ENCODE measurements around the gene MYT1. TPM values are rescaled to one million over a fixed set of nuclear protein-coding genes. Genes with fewer than 3 reads are reported as not detected.

MYT1 gene
- total RNA-seq, 1 donor from 2014 or later = not detected

DNA sequence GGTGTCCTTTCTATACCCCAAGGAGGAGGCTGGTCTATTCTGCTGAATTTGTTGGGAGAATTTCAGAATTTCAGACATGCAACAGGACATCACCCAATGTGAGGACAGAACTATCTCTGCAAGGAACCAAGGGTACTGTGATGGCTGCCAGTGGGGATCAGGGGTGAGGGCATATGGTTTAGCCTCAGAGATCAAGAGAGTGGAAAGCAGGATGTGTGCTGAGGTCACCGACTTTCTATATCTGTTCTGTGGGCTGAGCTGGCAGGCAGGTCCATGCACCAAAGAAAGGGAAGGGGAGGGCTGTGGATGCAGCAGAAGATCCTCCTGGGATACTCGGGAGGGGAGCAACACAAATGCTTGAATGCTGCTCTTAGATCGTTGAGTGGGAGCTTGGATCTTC, 28.8 kb downstream of the MYT1 start:
- no peak for TF ChIP-seq CTCF (IDR thresholded peaks at IDR 0.05)
- no peaks in the 10 kb centered on the region for H3K9me3 ChIP-seq
- no peak overlapping the region for H3K4me3 ChIP-seq
- H3K27ac ChIP-seq = no peak overlapping the region
- no peaks in the 10 kb centered on the region for H3K36me3 ChIP-seq
- no peaks in the 10 kb centered on the region for H3K27me3 ChIP-seq
- H3K4me1 ChIP-seq = no peaks in the 10 kb centered on the region
- intact Hi-C loops (cut with DNase I) = no loop called here
- DNase-seq (ENCODE audit: low spot score in 2 of 2) = no peak

GRCh38 chr20:64194269-64194668, 30.0 kb downstream of the MYT1 start:
- no peaks in the 10 kb centered on the region for H3K9me3 ChIP-seq
- no peak for TF ChIP-seq CTCF (IDR thresholded peaks at IDR 0.05)
- H3K4me1 ChIP-seq = no peaks in the 10 kb centered on the region
- no peak overlapping the region for H3K4me3 ChIP-seq
- H3K27me3 ChIP-seq = no peaks in the 10 kb centered on the region
- H3K27ac ChIP-seq = no peak overlapping the region
- no peak for DNase-seq (ENCODE audit: low spot score in 2 of 2)
- intact Hi-C loops (cut with DNase I) = no loop called here
- no peaks in the 10 kb centered on the region for H3K36me3 ChIP-seq

- H3K27ac ChIP-seq = no peak overlapping the region
- intact Hi-C loops (cut with DNase I) = no loop called here
- no peak for TF ChIP-seq CTCF (IDR thresholded peaks at IDR 0.05)
- H3K4me1 ChIP-seq = no peaks in the 10 kb centered on the region
- H3K27me3 ChIP-seq = no peaks in the 10 kb centered on the region
- DNase-seq (ENCODE audit: low spot score in 2 of 2) = no peak
- H3K4me3 ChIP-seq = no peak overlapping the region
- H3K36me3 ChIP-seq = no peaks in the 10 kb centered on the region
- no peaks in the 10 kb centered on the region for H3K9me3 ChIP-seq
These were observed 32.1 kb downstream of the MYT1 start for GRCh38 chr20:64196309-64196708.

DNA sequence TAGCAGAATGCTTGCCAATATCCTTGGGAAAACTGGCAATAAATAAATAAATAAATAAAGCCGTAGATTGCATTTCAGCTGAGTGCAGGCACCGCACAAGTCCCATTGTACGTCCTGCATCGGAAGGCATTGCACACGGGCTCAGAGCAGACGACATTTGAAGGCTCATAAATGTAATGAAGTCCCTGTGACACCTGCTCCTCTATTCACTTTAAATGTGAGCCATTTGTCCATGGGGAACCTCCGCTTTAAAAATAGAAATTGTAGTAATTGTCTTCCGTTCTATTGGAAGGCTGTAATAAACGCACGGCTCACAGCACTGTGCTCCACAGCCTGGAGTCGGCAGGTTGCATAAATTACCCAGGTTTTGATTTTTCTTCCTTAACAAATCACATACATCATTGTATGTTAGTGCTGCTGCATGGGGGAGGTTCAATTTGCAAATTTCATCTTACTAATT, 32.6 kb downstream of the MYT1 start:
- Histone ChIP-seq H3K27ac (no peak overlapping the region), H3K27me3 (no peaks in the 10 kb centered on the region), H3K4me1 (no peaks in the 10 kb centered on the region), H3K9me3 (no peaks in the 10 kb centered on the region), H3K4me3 (no peak overlapping the region), H3K36me3 (no peaks in the 10 kb centered on the region)
- TF ChIP-seq CTCF (IDR thresholded peaks at IDR 0.05) = no peak
- intact Hi-C loops (cut with DNase I) = no loop called here
- DNase-seq (ENCODE audit: low spot score in 2 of 2) = no peak

GRCh38 chr20:64198347-64198746, 34.1 kb downstream of the MYT1 start:
- H3K4me1 ChIP-seq = no peaks in the 10 kb centered on the region
- H3K27ac ChIP-seq = no peak overlapping the region
- intact Hi-C loops (cut with DNase I) = no loop called here
- no peaks in the 10 kb centered on the region for H3K9me3 ChIP-seq
- no peak overlapping the region for H3K4me3 ChIP-seq
- no peaks in the 10 kb centered on the region for H3K36me3 ChIP-seq
- H3K27me3 ChIP-seq = no peaks in the 10 kb centered on the region
- DNase-seq (ENCODE audit: low spot score in 2 of 2) = no peak
- no peak for TF ChIP-seq CTCF (IDR thresholded peaks at IDR 0.05)

- no peak overlapping the region for H3K4me3 ChIP-seq
- H3K9me3 ChIP-seq = no peaks in the 10 kb centered on the region
- H3K27ac ChIP-seq = no peak overlapping the region
- intact Hi-C loops (cut with DNase I) = no loop called here
- TF ChIP-seq CTCF (IDR thresholded peaks at IDR 0.05) = no peak
- no peaks in the 10 kb centered on the region for H3K4me1 ChIP-seq
- H3K36me3 ChIP-seq = no peaks in the 10 kb centered on the region
- H3K27me3 ChIP-seq = no peaks in the 10 kb centered on the region
- DNase-seq (ENCODE audit: low spot score in 2 of 2) = no peak
These were observed 35.1 kb downstream of the MYT1 start for GRCh38 chr20:64199395-64199794.

Data from ascending aorta (tissue), 2 donors.